NCI-H748 (cell line): ENCODE measurements around the gene MEIS3.

Source experiments
- DNase-seq: peaks from one replicate; lab custom pipeline; 2025; ENCODE audit not compliant: unreplicated experiment; lab: John Stamatoyannopoulos, UW

Gene MEIS3

GRCh38 chr19:47419030-47419783 is at the start of gene MEIS3:
MEIS3 (minus strand) TSS chr19:47419527; CDS start chr19:47419081, 446 bp downstream.
- DNase-seq, result peak; percentile 57

GRCh38 chr19:47467914-47468313 is 48.6 kb upstream of the MEIS3 start:
- DNase-seq, result no peak

- DNase-seq, result no peak
These were observed 46.6 kb upstream of the MEIS3 start for GRCh38 chr19:47465957-47466356.

- no peak for DNase-seq
These were observed 45.5 kb upstream of the MEIS3 start for GRCh38 chr19:47464675-47465419.

- DNase-seq, result no peak
These were observed 42.5 kb upstream of the MEIS3 start for GRCh38 chr19:47461876-47462275.

- DNase-seq, result no peak
These were observed 40.1 kb upstream of the MEIS3 start for GRCh38 chr19:47459477-47459876.

- DNase-seq, result no peak
These were observed 39.3 kb upstream of the MEIS3 start for GRCh38 chr19:47458672-47459071.

- no peak for DNase-seq
These were observed 37.6 kb upstream of the MEIS3 start for GRCh38 chr19:47456721-47457474.

- no peak for DNase-seq
These were observed 31.2 kb upstream of the MEIS3 start for GRCh38 chr19:47450478-47450877.

- no peak for DNase-seq
These were observed 29.0 kb upstream of the MEIS3 start for GRCh38 chr19:47448360-47448727.

- peak; percentile 68 for DNase-seq
These were observed 28.4 kb upstream of the MEIS3 start for GRCh38 chr19:47447470-47448359.

- DNase-seq, result peak; percentile 68
These were observed 27.5 kb upstream of the MEIS3 start for GRCh38 chr19:47446534-47447469.

GRCh38 chr19:47445937-47446402 is 26.6 kb upstream of the MEIS3 start:
- peak; percentile 83 for DNase-seq

- DNase-seq, result no peak
These were observed 26.2 kb upstream of the MEIS3 start for GRCh38 chr19:47445527-47445926.

GRCh38 chr19:47444388-47444821 is 25.1 kb upstream of the MEIS3 start:
- DNase-seq, result no peak

- no peak for DNase-seq
These were observed 24.0 kb upstream of the MEIS3 start for GRCh38 chr19:47443331-47443730.

GRCh38 chr19:47438793-47439220 is 19.5 kb upstream of the MEIS3 start:
- peak; percentile 45 for DNase-seq

- no peak for DNase-seq
These were observed 18.2 kb upstream of the MEIS3 start for GRCh38 chr19:47437500-47437899.

GRCh38 chr19:47436712-47437401 is 17.5 kb upstream of the MEIS3 start:
- peak; percentile 90 for DNase-seq
